ENCODE data around the gene PHTF2. TPM values are rescaled to one million over a fixed set of nuclear protein-coding genes. Genes with fewer than 3 reads are reported as not detected.

The PHTF2 gene
- total and polyA plus RNA-seq, 10 of the 15 experiments (the other 5 are each of a cell fraction or from before 2014, with no cell fraction given): 12.9 to 41.8 (median 27.0) TPM

GRCh38 chr7:77887567-77887966 is 89.0 kb downstream of the PHTF2 start:
- H3K36me3 ChIP-seq (ENCODE audit: control insufficient read depth in 2 of 2, insufficient read depth in 2 of 2, low read length in 1 of 2): no peaks in the 10 kb centered on the region
- FAIRE-seq (no peak), ATAC-seq (no peak), DNase-seq (ENCODE audit: low read depth, low spot score) (no peak)
- H3K4me3 ChIP-seq: no peak overlapping the region
- H4K20me1 ChIP-seq (ENCODE audit: control insufficient read depth, insufficient read depth): no peaks in the 10 kb centered on the region
- CTCF ChIA-PET: interaction anchor here (2.0 kb wide), 1 partner anchor 9 kb away, joined by 5 read pairs; no protein-coding TSS in a partner anchor
- BruUV-seq (replicated peaks): no TSS peak
- H3K9ac ChIP-seq (ENCODE audit: control insufficient read depth, insufficient read depth, low read length): no peak overlapping the region
- no peaks in the 10 kb centered on the region for H3K9me3 ChIP-seq (replicated peaks; ENCODE audit: control insufficient read depth, insufficient read depth, low read length)
- H3K4me1 ChIP-seq (ENCODE audit: control insufficient read depth, insufficient read depth, low read length): no peaks in the 10 kb centered on the region
- POLR2A ChIA-PET: interaction anchor here (0.7 kb wide), 1 partner anchor 41 kb away, joined by 3 read pairs; no protein-coding TSS in a partner anchor
- no peak overlapping the region for H3K4me2 ChIP-seq (ENCODE audit: control insufficient read depth, insufficient read depth)
- H3K27me3 ChIP-seq (replicated peaks in 1 of 2; ENCODE audit: control insufficient read depth in 2 of 2, insufficient read depth in 2 of 2, low read length in 1 of 2): no peaks in the 10 kb centered on the region
- intact Hi-C loops (cut with micrococcal nuclease; ENCODE audit: unreplicated experiment): no loop called here
- H3K79me2 ChIP-seq (ENCODE audit: control insufficient read depth, insufficient read depth, low read length): no peaks in the 10 kb centered on the region; the same call in 1 of the 2 replicates
- TF ChIP-seq MAX (IDR thresholded peaks at IDR 0.05; ENCODE audit: low read depth, low read length) (no peak), PAX8 (IDR thresholded peaks at IDR 0.05) (no peak), RFX5 (IDR thresholded peaks at IDR 0.05; ENCODE audit: low read depth, low read length) (no peak), HDAC2 (IDR thresholded peaks at IDR 0.05) (no peak), NBN (IDR thresholded peaks at IDR 0.05) (no peak), MYB (IDR thresholded peaks at IDR 0.05; ENCODE audit: borderline replicate concordance, low read depth, low read length) (no peak), SIN3A (IDR thresholded peaks at IDR 0.05; ENCODE audit: low read depth, low read length) (no peak), ZNF207 (IDR thresholded peaks at IDR 0.05; ENCODE audit: borderline replicate concordance) (no peak), E4F1 (IDR thresholded peaks at IDR 0.05; ENCODE audit: borderline replicate concordance, partially characterized antibody) (no peak), CHD1 (IDR thresholded peaks at IDR 0.05; ENCODE audit: low read depth, low read length) (no peak)
- 33% methylated on average over 1 of the region's 1 CpG for WGBS (ENCODE audit: insufficient coverage, insufficient replicate concordance, low lambda C conversion rate, missing lambda C conversion rate)
- RAD21 ChIA-PET (ENCODE audit: unreplicated experiment): no interaction called here
- in situ Hi-C loops (cut with MboI): no loop called here
- H3K27ac ChIP-seq (ENCODE audit: control insufficient read depth, insufficient read depth): no peak overlapping the region
- SMC1A ChIA-PET (ENCODE audit: uncharacterized antibody, unreplicated experiment): no interaction called here
- H2AFZ ChIP-seq (ENCODE audit: control insufficient read depth, low read depth, low read length): no peak overlapping the region
